ENCODE results near the gene ENOX1.

Gene ENOX1

GRCh38 chr13:43339805-43340550 lies 446.8 kb downstream of the ENOX1 start:
- DNase-seq = no peak

GRCh38 chr13:43339145-43339804 lies 447.5 kb downstream of the ENOX1 start:
- DNase-seq = no peak

GRCh38 chr13:43335764-43336163 lies 451.0 kb downstream of the ENOX1 start:
- DNase-seq = no peak

DNA sequence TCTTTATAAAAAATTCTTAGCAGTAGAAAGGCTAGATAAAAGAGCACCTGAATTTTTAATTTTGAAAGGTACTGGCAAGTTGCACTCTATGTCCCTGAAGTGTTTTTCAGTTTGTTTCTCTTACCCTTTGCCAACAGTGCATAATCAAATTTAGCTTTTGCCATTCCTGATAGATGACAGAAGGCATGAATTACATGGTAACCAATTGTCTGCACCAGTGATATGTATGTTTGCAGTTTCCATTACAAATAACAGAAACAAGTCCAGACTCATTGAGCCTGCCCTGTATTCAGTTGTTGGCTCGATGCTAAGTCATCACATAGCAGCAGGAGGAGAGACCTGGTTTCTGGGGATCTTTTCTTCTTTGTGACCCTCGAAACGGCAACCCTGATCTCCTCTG lies 453.6 kb downstream of the ENOX1 start:
- DNase-seq = no peak

- no peak for DNase-seq
Observed at GRCh38 chr13:43331672-43332071, 455.1 kb downstream of the ENOX1 start.

DNA sequence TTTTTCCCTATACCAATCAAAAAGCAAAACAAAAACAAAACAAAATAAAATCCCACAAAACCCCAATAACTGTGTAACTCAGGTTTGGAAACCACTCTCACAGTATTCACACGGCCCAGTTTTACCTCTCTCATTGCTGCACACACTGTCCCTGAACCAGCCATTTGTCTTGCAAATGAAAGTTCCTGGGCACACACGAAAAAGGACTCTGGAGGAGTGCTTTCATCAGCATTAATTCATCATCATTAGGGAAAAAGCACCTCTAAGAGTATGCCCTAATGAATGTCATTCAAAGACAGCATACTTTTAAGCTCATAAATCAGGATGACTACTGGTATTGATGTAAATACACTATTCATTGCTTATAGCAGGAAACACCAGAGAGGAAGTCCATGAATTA lies 457.1 kb downstream of the ENOX1 start:
- no peak for DNase-seq

DNA sequence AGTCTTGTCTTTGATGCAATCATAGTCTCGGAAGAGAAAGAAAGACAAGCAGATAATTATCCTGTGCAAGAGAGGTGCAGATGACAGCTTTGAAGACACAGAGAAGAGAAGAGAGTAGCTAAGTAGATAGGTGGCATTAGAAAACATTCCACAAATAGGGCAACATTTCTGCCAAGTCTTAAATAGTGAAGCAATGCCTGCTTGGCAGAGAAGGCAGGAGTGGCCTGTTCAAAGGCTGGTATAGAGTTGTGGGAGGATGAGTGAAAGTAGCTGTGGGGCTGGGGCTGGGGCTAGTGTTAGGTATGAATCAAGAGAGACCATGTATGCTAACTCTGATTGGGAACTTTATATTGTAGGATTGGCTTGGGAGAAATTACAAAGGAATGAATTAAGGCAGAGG lies 457.9 kb downstream of the ENOX1 start:
- no peak for DNase-seq

- DNase-seq = no peak
Observed at GRCh38 chr13:43326100-43326499, 460.7 kb downstream of the ENOX1 start.

- DNase-seq = no peak
Observed at GRCh38 chr13:43325636-43326035, 461.1 kb downstream of the ENOX1 start.

- no peak for DNase-seq
Observed at GRCh38 chr13:43324129-43324528, 462.6 kb downstream of the ENOX1 start.

DNA sequence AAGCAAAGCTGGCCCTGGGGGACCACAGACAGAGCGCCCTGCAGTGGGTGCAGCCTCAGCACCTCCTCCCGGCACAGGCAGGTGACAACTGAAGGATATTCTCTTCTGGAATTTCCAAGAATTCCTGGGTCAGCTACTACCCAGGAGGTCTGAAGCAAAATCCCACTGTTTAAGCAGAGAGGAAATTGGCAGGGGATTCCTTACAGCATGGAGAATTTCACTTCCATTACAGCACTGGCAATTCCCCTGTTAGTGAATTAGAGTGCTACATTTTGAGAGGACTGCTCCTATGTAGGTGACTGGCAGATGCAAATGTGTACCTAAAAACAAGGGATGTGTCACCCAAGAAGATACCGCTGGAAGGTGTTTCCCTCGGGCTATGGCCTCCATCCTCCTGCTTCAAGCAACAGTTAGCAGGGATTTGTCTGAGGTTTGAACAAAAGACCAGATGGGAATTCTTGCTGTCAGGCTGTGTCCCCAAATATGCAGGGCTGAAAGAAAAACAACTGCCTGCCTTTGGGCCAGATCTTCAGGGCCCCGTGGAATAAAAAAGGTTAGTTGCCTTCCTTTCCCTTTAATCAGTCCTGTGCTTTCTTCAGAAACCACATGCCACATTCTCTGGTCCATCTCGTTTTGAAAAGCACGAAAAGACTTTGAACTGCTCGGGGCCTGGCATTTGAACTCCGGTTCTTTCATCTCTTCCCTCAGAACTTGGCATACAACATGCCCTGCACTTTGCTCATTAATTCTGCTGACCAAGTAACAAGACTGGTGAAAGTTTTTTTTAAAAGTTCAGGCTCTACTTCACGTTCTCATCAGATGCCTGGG lies 466.9 kb downstream of the ENOX1 start:
- DNase-seq = no peak

DNA sequence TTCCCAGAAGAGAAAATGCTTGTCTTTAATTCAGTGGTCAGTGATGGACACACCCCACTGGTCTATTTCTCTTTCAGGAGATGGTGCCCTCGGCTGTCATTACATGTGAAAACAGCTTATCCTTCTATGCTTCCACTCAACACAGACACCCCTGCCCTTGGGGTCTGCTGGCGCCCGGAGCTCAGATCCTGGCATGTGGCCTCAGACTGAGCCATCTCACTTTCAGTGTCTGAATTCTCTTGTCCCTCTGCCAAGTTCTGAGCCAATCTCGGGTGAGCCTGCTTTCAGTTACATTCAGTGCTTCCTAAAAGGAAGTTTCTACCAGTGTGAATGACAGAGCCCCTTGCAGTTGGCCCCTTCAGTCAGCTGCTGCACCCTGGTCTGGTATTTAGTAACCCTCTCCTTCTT lies 469.8 kb downstream of the ENOX1 start:
- no peak for DNase-seq

DNA sequence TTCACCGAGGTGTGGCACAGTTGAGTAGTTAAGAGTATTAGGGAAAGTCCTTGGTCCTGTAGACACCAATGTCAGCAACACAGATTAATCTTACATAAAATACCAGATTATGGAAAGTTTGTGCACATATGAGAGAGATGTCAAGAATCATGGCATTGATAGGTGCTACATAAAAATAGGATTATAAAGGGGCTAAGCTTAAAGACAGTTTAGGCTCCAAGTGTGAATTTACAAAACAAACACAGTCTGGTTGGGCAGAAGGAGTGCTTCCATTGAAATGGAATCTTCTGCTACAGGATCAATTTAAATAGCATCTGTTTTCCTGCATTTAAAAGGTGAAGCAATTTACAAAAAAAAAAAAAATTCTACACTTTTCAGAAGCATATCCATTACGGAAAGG lies 470.5 kb downstream of the ENOX1 start:
- DNase-seq = no peak

- DNase-seq = no peak
Observed at GRCh38 chr13:43315522-43315921, 471.2 kb downstream of the ENOX1 start.

- DNase-seq = no peak
Observed at GRCh38 chr13:43309311-43309710, 477.5 kb downstream of the ENOX1 start.

DNA sequence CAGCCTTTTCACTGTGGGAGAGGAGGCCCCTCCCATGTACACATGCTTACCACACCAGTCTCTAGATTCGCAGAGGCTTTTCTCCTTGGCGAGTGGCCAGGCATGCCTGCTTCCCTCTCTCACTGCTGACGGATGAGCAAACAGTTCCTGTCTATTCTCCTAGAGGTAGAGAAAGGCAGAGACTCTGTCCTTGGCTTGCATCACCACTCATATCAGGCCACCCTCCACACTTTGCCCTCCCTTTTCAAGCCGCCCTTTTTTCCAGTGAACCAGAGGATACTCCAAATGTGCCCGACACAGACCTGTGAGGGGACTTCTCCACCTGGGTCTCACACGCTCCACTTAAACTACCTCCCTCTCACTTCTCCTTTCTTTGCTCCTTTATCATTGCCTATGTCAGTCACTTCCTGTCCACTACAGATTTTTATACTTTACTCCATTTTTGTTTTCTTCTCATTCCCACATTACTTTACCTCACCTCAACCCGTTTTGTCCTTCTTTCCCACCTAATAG lies 478.8 kb downstream of the ENOX1 start:
- DNase-seq = no peak

- no peak for DNase-seq
Observed at GRCh38 chr13:43307221-43307920, 479.4 kb downstream of the ENOX1 start.

GRCh38 chr13:43306372-43306771 lies 480.4 kb downstream of the ENOX1 start:
- DNase-seq = no peak

GRCh38 chr13:43305416-43305815 lies 481.4 kb downstream of the ENOX1 start:
- no peak for DNase-seq

GRCh38 chr13:43304945-43305344 lies 481.8 kb downstream of the ENOX1 start:
- no peak for DNase-seq

DNA sequence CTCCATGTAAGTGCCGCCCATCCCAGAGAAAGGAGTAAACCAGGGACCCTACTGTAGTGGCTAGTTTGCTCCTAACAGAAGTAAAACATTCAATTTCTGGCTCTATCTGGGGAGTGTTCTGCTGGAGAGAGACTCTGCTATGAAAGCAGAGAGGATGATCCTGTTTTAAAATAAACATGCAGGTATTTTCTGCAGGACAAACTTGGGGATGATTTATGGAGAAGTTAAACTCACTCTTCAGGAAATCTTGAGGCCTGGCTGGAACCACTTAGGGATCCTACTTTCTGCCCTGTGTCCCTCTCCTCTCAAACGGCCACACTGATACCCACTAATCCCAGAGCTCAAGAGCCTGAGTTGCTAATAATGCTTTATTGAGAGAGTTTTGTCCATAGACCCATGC lies 482.3 kb downstream of the ENOX1 start:
- DNase-seq = no peak

GRCh38 chr13:43303033-43303729 lies 483.6 kb downstream of the ENOX1 start:
- DNase-seq = no peak
